ENCODE data around the gene SYCP2L.
"Not testable (repeated sequence)": the region's sequence is repeated elsewhere in the genome, so short reads cannot be mapped to it uniquely, and the experiment has no call there.

The SYCP2L gene

GRCh38 chr6:10957414-10957886 is 70.6 kb downstream of the SYCP2L start:
- no peak for DNase-seq

- no peak for DNase-seq
These were observed 73.3 kb downstream of the SYCP2L start for GRCh38 chr6:10960171-10960570.

GRCh38 chr6:10961837-10962236 is 75.0 kb downstream of the SYCP2L start:
- DNase-seq = no peak

- no peak for DNase-seq
These were observed 75.8 kb downstream of the SYCP2L start for GRCh38 chr6:10962673-10963072.

- DNase-seq = no peak
These were observed 76.3 kb downstream of the SYCP2L start for GRCh38 chr6:10963113-10963512.

GRCh38 chr6:10964684-10965083 is 77.8 kb downstream of the SYCP2L start:
- DNase-seq = no peak

- no peak for DNase-seq
These were observed 81.9 kb downstream of the SYCP2L start for GRCh38 chr6:10968776-10969175.

GRCh38 chr6:10970731-10971130 is 83.9 kb downstream of the SYCP2L start:
- DNase-seq = no peak

GRCh38 chr6:10972196-10972595 is 85.3 kb downstream of the SYCP2L start:
- DNase-seq = no peak

- no peak for DNase-seq
These were observed 89.7 kb downstream of the SYCP2L start for GRCh38 chr6:10976571-10976970.

GRCh38 chr6:10977231-10977968 is 90.5 kb downstream of the SYCP2L start:
- DNase-seq = no peak

- no peak for DNase-seq
These were observed 92.8 kb downstream of the SYCP2L start for GRCh38 chr6:10979603-10980002.

- DNase-seq = no peak
These were observed 94.6 kb downstream of the SYCP2L start for GRCh38 chr6:10981409-10981808.

GRCh38 chr6:10984959-10985358 is 98.1 kb downstream of the SYCP2L start:
- not testable (repeated sequence) for DNase-seq

GRCh38 chr6:10989587-10989986 is 102.7 kb downstream of the SYCP2L start:
- no peak for DNase-seq

GRCh38 chr6:10991115-10991514 is 104.3 kb downstream of the SYCP2L start:
- DNase-seq = no peak

GRCh38 chr6:10993896-10994295 is 107.0 kb downstream of the SYCP2L start:
- DNase-seq = no peak

- DNase-seq = no peak
These were observed 108.4 kb downstream of the SYCP2L start for GRCh38 chr6:10995114-10995707.

- no peak for DNase-seq
These were observed 113.1 kb downstream of the SYCP2L start for GRCh38 chr6:10999994-11000393.

GRCh38 chr6:11002176-11002575 is 115.3 kb downstream of the SYCP2L start:
- DNase-seq = no peak

- DNase-seq = not testable (repeated sequence)
These were observed 116.4 kb downstream of the SYCP2L start for GRCh38 chr6:11003297-11003696.

GRCh38 chr6:11006061-11006460 is 119.2 kb downstream of the SYCP2L start:
- no peak for DNase-seq

- no peak for DNase-seq
These were observed 121.1 kb downstream of the SYCP2L start for GRCh38 chr6:11007715-11008608.

- DNase-seq = no peak
These were observed 122.0 kb downstream of the SYCP2L start for GRCh38 chr6:11008821-11009220.

Measured in activated CD4-positive, CD25-positive, alpha-beta regulatory T cell (primary cell).